Body of pancreas (tissue), 4 donors: ENCODE results near the gene FARS2.

Experiments
- POLR2A ChIP-seq, 3 donors: fragments of 450-650 bp; IDR thresholded peaks; one replicate each; pipeline ENCODE4 v1.6.1; 2016; ENCODE audit warnings: antibody characterized with exemption in 3 of 3, mild to moderate bottlenecking in 2 of 3
- TF ChIP-seq, protein P1 (sequence below), 7 experiments: fragments of 450-650 bp in 4 of 7; fragments of 200-600 bp in 3 of 7; sonication (generic) in 3 of 7; IDR thresholded peaks; one replicate each; pipeline ENCODE4 v1.5.1; 2016 to 2019; ENCODE audit warnings: antibody characterized with exemption in 7 of 7

DNA sequence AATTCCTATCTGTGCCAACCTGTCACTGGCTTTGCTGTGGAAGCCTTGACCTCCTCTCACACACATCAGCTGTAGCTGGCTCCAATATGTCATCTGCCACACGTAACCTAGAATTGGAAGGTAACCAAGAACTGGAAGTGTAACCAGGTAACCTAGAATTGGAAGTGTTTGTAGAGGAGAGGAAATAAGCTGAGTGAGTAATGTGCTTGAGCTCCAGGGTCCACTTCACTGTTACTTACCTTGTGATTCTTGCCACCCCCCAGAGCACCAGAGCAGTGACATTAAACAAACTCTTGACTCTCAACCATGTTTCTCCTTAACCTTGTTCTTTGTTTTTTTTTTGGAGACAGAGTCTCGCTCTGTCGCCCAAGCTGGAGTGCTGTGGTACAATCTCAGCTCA lies 394.9 kb downstream of the FARS2 start:
- TF ChIP-seq, protein P1, sequence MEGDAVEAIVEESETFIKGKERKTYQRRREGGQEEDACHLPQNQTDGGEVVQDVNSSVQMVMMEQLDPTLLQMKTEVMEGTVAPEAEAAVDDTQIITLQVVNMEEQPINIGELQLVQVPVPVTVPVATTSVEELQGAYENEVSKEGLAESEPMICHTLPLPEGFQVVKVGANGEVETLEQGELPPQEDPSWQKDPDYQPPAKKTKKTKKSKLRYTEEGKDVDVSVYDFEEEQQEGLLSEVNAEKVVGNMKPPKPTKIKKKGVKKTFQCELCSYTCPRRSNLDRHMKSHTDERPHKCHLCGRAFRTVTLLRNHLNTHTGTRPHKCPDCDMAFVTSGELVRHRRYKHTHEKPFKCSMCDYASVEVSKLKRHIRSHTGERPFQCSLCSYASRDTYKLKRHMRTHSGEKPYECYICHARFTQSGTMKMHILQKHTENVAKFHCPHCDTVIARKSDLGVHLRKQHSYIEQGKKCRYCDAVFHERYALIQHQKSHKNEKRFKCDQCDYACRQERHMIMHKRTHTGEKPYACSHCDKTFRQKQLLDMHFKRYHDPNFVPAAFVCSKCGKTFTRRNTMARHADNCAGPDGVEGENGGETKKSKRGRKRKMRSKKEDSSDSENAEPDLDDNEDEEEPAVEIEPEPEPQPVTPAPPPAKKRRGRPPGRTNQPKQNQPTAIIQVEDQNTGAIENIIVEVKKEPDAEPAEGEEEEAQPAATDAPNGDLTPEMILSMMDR (IDR thresholded peaks at IDR 0.05), result no peak
- TF ChIP-seq POLR2A (IDR thresholded peaks at IDR 0.05), result no peak
